Hepatic stellate cell (primary cell): ENCODE results near the gene SMCO3.
"Not testable (repeated sequence)": the region's sequence is repeated elsewhere in the genome, so short reads cannot be mapped to it uniquely, and the experiment has no call there.

Experiments used
- DNase-seq: peaks from one replicate; pipeline ENCODE4 v3.0.0; 2011; ENCODE audit warnings: low spot score

Gene SMCO3

DNA sequence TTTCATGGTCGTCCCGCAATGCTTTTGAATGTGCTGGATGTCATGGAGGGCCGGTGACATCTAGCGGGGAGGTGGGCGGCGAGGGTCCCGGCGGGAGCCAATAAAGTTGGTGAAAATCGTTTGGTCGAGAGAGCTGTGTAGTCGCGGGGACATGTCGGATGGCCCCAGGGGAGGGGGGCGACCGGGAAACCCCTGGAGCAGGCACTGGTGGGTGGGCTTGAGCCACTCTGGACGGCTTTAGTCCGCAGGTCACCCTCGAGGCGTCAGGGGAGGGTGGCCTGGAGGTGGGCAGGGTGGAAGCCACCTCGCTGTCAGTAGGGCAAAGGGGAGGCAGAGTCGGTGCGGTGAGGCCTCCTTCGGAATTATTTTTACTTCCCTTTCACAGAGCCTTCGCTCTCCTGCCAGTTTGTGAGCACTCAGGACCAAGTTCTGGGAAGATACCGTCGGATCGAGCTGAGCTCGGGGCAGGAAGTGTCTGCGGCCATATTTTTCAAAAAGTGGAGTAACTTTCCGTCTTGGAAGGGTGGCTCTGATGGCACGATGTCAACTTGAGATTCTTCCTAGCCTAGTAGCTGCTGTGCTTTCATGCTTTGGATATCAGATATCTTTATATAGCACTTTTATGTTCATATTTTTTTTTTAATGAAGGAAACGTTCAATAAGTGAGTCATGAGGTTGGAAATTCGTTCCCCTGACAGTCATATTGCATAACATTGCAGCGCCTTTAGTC lies 38.9 kb downstream of the SMCO3 start:
- DNase-seq: peak; percentile 42

DNA sequence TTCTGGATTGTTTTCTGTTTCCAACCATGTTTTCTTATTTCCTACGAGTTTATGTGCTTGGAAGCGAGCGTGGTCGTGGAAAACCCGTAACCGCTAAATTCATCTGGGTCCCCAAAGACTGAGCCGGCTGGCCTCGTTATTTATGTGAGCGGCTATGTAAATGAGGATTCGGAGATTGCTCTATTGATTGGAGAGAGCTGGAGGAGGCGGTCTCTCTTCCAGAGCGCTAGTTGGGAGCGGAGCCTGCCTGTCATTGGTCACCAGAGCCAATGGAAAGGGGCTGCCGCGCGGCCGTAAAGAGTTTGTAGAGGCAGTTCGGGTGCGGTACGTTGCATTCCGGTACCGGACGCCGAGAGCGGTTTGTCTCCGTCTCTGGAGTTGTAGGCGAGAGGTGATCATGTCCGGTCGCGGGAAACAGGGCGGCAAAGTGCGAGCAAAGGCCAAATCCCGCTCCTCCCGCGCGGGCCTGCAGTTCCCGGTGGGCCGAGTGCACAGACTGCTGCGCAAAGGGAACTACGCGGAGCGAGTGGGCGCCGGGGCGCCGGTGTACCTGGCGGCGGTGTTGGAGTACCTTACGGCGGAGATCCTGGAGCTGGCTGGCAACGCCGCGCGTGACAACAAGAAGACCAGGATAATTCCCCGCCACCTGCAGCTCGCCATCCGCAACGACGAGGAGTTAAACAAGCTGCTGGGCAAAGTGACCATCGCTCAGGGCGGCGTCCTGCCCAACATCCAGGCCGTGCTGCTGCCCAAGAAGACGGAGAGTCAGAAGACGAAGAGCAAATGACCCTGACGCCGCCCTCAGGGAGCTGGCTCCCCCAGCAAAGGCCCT lies 39.7 kb downstream of the SMCO3 start:
- peak; percentile 97 for DNase-seq

- no peak for DNase-seq
These were observed 40.3 kb downstream of the SMCO3 start for GRCh38 chr12:14773685-14774073.

DNA sequence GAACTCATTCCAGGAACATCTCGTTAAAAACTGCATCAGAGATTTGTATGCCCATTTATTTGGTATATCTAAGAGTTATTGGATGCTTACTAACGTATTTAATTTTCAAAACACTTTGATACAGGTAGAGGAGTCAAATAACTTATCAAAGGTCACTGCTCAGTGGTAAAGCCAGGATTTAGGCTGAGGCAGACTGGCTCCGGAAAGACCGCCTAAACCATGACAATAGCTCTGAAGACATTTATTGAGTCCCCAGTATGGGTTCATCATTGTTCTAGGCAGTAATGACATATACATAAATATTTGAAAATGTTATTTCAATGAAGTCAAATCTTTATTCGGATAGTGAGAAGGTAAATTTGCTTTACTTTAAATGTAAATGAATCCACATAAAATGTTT lies 41.0 kb downstream of the SMCO3 start:
- no peak for DNase-seq

DNA sequence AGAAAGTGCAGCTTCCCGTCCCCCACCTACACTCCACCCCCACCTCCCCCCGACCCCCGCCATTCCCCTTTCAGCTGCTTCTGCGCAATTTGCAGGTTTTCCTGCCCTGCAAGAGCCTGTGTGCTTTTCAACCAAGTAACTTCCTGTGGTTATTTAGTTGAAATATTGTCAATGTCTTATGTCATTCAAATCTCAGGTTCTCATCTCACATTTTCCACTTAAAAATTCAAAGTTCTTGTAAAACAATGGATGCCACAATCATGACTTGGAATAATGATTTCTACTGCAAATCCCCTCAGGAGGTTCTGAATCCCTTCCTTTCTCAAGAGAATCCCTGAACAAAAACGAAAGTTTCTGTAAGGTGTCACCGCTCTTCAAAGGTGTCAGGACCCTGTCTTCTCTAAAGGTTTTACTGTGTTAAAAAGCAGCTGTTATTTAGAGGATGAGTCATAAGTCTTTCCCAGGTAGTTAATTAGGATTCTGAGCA lies 42.3 kb downstream of the SMCO3 start:
- DNase-seq: no peak

GRCh38 chr12:14770496-14771461 lies 43.2 kb downstream of the SMCO3 start:
- DNase-seq: peak; percentile 84

DNA sequence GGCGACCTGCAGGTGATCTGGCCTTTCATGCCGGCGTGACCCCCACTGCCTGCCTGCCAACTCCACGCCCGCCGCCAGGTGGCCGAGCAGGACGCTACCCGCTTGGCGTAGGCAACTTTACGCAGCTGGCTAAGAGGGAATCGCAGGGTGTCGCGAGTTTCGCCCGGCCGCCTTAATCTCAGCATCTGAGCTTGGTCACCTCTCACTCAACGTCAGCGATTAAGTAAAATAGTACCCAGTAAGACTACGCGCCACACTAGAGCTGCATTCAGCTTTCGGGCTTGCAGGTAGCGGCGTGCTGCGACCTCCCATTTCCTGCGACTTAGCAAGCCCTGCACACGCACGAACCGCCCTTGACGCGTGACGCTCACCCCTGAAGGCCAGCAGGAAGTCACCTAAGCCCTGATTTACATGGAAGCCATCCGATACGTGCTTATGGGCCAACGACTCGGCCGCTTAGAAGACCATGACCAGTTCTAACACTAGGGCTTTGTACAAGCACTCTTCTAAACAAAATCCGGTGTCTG lies 44.0 kb downstream of the SMCO3 start:
- peak; percentile 61 for DNase-seq

DNA sequence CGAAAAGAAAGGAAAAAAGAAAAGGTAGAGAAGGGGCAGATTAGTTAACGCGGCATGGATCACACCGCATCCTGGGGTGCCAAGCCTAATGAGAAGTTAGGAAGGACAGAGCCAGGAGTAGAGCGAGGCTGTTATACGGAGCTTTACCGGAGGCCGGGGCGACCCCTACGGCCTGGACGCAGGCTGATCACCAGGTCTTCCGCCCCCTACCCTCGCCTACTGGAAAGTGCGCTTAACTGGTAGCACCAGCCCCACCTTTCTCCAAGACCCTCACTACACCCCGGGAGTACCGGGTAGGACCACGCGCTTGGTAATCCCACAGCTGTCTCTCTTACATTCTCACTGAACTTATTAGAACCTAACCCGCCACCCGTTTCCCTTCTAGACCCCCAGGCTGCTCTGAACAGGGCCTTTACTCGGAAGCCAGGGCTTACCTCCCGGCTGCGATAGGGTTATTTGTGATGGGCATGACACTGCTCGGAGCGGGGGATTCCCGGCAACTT lies 44.5 kb downstream of the SMCO3 start:
- DNase-seq: no peak

GRCh38 chr12:14768823-14769405 lies 45.1 kb downstream of the SMCO3 start:
- no peak for DNase-seq

DNA sequence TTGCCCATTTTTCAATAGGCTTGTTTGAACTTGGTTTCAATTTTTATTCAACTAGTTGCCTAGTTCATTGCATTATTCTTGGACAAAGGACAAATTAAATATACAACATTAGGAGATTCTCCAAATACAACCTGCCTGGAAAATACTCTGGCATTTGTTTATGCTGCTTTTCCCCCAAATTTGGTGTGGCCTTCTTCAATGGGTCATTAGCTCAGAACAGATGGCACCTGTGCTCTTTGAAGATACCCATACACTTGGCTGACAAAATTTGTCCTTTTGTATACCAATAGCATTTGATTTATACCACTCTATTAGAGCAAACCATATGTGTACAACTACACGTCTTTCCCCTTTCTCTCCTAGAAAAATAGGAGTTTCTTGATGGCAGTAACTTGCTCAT lies 46.4 kb downstream of the SMCO3 start:
- no peak for DNase-seq

DNA sequence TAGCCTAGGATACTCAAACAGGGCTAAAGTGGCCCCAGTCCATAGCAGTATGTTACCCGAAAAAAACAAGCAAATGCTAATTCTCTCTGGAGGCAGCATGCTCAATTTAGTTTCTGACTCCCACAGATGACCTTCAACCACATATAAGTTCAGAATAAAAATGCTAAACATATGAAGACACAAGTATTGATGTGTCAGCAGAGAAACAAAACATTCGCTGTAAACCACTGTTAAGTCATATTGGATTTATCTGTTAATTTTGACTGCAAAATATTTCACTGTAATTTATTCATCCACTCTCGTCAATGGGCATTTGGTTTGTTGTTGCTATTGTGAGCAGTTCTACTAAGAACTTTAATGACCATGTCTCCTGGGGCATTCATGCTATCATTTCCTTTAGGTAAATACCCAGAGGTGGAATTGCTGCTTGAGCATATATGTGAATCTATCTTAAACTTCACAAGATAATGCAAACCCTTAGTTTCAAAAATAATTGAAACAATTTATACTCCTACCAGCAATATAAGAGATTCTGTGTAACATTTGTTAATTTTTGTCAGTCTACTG lies 47.2 kb downstream of the SMCO3 start:
- DNase-seq: no peak

- not testable (repeated sequence) for DNase-seq
These were observed 48.0 kb downstream of the SMCO3 start for GRCh38 chr12:14766020-14766419.

GRCh38 chr12:14765398-14765797 lies 48.6 kb downstream of the SMCO3 start:
- no peak for DNase-seq

GRCh38 chr12:14759711-14760280 lies 54.2 kb downstream of the SMCO3 start:
- DNase-seq: not testable (repeated sequence)

DNA sequence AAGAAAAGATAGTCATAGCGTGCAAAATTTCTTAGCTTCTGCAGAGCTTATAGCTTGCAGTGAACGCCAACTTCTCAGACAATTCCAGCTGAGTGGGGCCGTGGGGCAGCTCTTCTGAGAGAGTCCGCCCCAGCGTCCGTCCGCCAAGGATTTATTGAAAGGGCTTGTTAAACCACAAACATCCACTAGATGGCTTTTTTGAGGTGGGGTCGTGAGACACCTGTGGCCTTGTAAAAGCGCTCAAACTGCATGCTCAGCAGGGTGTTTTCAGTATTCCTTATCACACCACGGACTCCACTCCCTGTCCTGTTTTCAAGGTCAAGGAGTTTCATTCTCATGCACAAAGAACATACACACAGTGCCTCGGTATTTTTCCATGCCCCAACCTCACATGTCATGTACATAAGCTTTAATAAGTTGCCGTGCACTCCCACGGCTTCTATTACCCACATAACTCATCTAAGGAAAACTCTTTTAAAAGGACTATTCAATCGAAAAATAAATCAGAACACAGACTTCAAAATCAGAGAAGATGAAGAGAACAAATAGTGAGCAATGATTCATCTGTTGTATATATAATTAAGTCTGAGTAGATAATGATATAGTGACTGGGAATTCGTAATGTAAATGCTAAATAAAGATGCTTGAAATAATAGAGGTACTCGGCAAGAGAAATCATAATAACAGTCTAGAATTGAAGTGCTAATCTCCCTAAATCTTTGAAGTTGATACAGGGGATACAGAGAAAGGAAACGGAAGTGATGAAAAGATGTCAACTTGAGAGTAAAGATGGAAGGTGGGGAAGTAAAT lies 57.4 kb downstream of the SMCO3 start:
- DNase-seq: no peak
